ENCODE measurements around the gene YIPF6.
A peak's percentile ranks its signal among the peaks of the same experiment; 100 is the strongest.

YIPF6 gene

DNA sequence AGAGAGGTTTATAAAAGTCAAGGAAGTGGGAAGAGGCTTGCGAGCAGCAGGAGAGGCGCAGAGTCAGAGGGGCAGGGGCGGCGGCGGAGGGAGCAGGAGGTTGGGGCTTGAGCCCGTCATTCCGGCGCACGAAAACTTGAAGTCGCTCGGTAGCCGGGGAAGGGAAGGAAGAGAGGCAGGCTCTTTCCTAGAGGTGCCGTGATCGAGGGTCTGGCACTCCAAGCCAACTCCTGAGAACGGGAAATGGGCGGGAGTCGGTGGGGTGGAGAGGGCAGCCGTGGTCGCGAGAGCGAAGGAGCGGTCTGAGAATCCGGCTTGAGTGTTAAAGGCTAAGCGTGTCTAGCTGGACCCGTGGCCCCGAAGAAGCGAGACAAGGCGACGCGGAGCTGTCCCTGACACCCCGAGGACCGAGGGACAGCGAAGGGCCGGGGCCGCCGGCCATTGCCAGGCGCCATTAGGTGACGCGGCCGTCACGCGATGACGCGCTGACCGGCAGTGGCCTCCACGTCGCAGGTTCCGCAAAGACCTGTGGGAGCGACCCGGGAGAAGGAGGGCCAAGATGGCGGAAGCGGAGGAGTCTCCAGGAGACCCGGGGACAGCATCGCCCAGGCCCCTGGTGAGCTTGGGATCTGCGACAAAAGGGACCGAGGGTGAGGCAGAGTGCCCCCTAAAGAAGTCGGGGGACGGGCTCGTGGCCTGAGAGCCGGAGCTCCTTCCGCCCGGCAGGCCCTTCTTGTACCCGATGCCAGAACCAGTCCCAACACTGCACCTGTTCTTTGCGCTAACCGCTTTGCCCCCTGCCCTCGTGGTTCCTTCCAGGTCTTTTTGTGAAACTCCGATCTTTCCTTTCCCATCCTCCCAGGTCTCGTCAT is at the start of gene YIPF6:
YIPF6 (plus strand) TSS at position 544 of the 872 bp plus-strand sequence; CDS start at position 560, 16 bp downstream.
- DNase-seq (ENCODE audit: low read depth), result no peak
- H3K4me3 ChIP-seq (ENCODE audit: low read depth, low read length), result peak within 1 kb of the TSS; percentile 52
- in situ Hi-C loops (cut with HindIII; ENCODE audit: low sequenced_read_pairs), result no loop called here
- TF ChIP-seq, protein P1, sequence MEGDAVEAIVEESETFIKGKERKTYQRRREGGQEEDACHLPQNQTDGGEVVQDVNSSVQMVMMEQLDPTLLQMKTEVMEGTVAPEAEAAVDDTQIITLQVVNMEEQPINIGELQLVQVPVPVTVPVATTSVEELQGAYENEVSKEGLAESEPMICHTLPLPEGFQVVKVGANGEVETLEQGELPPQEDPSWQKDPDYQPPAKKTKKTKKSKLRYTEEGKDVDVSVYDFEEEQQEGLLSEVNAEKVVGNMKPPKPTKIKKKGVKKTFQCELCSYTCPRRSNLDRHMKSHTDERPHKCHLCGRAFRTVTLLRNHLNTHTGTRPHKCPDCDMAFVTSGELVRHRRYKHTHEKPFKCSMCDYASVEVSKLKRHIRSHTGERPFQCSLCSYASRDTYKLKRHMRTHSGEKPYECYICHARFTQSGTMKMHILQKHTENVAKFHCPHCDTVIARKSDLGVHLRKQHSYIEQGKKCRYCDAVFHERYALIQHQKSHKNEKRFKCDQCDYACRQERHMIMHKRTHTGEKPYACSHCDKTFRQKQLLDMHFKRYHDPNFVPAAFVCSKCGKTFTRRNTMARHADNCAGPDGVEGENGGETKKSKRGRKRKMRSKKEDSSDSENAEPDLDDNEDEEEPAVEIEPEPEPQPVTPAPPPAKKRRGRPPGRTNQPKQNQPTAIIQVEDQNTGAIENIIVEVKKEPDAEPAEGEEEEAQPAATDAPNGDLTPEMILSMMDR (IDR thresholded peaks at IDR 0.05; ENCODE audit: low read depth, low read length, missing control alignments), result no peak

DNA sequence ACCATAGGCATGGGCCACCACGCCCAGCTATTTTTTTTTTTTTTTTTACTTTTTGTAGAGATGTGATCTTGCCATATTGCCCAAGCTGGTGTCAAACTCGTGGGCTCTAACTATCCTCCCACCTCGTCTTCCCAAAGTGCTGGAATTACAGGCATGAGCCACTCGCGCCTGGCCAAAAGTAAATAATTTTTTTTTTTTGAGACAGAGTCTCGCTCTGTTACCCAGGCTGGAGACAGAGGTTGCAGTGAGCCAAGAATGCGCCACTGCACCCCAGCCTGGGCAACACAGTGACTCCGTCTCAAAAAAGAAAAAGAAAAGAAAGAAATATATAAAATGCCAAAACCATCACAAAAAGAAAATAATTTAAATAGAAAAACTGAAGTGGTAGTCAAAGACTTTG is 47.1 kb upstream of the YIPF6 start:
- DNase-seq (ENCODE audit: low read depth), result no peak
- H3K4me3 ChIP-seq (ENCODE audit: low read depth, low read length), result no peak overlapping the region
- in situ Hi-C loops (cut with HindIII; ENCODE audit: low sequenced_read_pairs), result no loop called here
- TF ChIP-seq, protein P1 (IDR thresholded peaks at IDR 0.05; ENCODE audit: low read depth, low read length, missing control alignments), result no peak

- H3K4me3 ChIP-seq (ENCODE audit: low read depth, low read length), result no peak overlapping the region
- TF ChIP-seq, protein P1 (IDR thresholded peaks at IDR 0.05; ENCODE audit: low read depth, low read length, missing control alignments), result no peak
- DNase-seq (ENCODE audit: low read depth), result no peak
- in situ Hi-C loops (cut with HindIII; ENCODE audit: low sequenced_read_pairs), result no loop called here
Observed at GRCh38 chrX:68454476-68455150, 44.2 kb upstream of the YIPF6 start.

DNA sequence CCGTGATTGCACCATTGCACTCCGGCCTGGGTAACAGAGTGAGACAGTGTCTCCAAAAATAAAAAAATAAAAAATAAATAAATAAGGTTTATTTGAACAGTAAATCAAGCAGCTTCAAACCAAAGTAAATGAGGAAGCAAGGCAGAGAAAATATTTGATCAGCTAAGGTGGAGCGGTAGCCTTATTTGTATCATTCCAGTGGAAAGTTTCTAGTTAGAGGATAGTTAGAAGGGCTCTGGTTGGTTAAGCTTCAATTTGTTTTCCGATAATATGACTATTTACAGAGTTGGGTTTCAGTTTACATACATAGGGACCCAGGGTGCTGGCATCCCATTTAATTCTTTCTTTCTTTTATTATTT is 43.7 kb upstream of the YIPF6 start:
- in situ Hi-C loops (cut with HindIII; ENCODE audit: low sequenced_read_pairs), result no loop called here
- no peak for DNase-seq (ENCODE audit: low read depth)

DNA sequence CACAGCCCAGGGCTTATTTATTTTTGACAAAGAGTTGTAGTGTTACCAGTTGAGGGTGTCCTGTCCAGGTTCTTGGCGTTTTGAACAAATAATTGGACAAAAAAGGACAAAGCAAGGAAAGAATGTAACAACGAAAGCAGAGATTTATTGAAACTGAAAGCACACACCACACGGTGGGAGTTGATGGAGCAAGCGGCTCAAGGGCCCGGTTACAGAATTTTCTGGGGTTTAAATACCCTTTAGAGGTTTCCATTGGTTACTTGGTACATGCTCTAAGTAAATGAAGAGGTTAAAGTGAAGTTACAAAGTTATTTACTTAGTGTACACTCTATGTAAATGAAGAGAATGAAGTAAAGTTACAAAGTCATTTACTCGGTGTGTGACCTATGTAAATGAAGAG is 37.8 kb upstream of the YIPF6 start:
- TF ChIP-seq, protein P1 (IDR thresholded peaks at IDR 0.05; ENCODE audit: low read depth, low read length, missing control alignments), result no peak
- no peak for DNase-seq (ENCODE audit: low read depth)
- in situ Hi-C loops (cut with HindIII; ENCODE audit: low sequenced_read_pairs), result no loop called here

More for the DNA sequence above, 43.7 kb upstream of the YIPF6 start:
- no peak overlapping the region for H3K4me3 ChIP-seq (ENCODE audit: low read depth, low read length)
- TF ChIP-seq, protein P1 (IDR thresholded peaks at IDR 0.05; ENCODE audit: low read depth, low read length, missing control alignments), result no peak

DNA sequence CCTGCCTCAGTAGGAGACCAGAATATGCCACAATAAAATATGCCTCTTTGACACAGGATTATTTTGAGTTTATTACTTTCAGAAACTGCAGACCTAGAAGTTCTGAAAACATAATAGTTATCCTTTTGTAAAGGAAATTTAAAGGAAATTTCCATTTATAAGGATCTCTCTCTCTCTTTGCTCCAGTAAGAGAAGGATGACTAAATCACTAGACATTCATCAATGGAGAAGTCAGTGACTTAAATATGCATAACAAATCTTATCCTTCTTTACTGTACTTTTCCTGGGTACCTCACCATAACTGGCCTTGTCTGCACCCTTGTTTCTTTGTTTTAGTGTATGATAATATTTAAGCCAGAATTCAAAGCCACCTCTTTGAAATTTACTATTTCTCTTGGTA is 37.3 kb upstream of the YIPF6 start:
- DNase-seq (ENCODE audit: low read depth), result no peak
- TF ChIP-seq, protein P1 (IDR thresholded peaks at IDR 0.05; ENCODE audit: low read depth, low read length, missing control alignments), result no peak
- H3K4me3 ChIP-seq (ENCODE audit: low read depth, low read length), result no peak overlapping the region
- in situ Hi-C loops (cut with HindIII; ENCODE audit: low sequenced_read_pairs), result no loop called here

More for the DNA sequence above, 37.8 kb upstream of the YIPF6 start:
- H3K4me3 ChIP-seq (ENCODE audit: low read depth, low read length), result no peak overlapping the region
